Ectodermal cell (in vitro differentiated cells): Measurements from ENCODE around the gene ID1.
A peak's percentile ranks its signal among the peaks of the same experiment; 100 is the strongest.
"Not testable (repeated sequence)": the region's sequence is repeated elsewhere in the genome, so short reads cannot be mapped to it uniquely, and the experiment has no call there.

Source experiments
- H3K27ac ChIP-seq: 2 replicates; pipeline ENCODE4 v1.7.0; 2013; ENCODE audit warnings: mild to moderate bottlenecking, low read depth, low read length; ENCODE audit not compliant: insufficient read depth, poor library complexity, severe bottlenecking
- H3K27me3 ChIP-seq: 2 replicates; pipeline ENCODE4 v1.7.0; 2013; ENCODE audit warnings: mild to moderate bottlenecking, low read length; ENCODE audit not compliant: insufficient read depth, control insufficient read depth, poor library complexity, severe bottlenecking
- H3K36me3 ChIP-seq: one replicate; pipeline ENCODE4 v1.7.0; 2013; ENCODE audit warnings: low read length; ENCODE audit not compliant: control insufficient read depth, insufficient read depth
- H3K4me1 ChIP-seq: one replicate; pipeline ENCODE4 v1.7.0; 2013; ENCODE audit warnings: low read length; ENCODE audit not compliant: control insufficient read depth, insufficient read depth
- H3K4me3 ChIP-seq: 2 replicates; pipeline ENCODE4 v1.7.0; 2013; ENCODE audit warnings: low read depth, low read length, control low read depth; ENCODE audit not compliant: insufficient read depth
- H3K9me3 ChIP-seq: 2 replicates; pipeline ENCODE4 v1.7.0; 2013; ENCODE audit warnings: mild to moderate bottlenecking, low read length, moderate library complexity; ENCODE audit not compliant: control insufficient read depth
- whole genome bisulfite sequencing, 2 experiments: methylation state at CpG; one replicate each; pipeline ENCODE4 v1.1.7; 2013; ENCODE audit warnings: missing lambda C conversion rate in 2 of 2; 5-methylcytosine and 5-hydroxymethylcytosine counted together

Gene ID1

GRCh38 chr20:31587545-31588389, 17.3 kb upstream of the ID1 start:
- peaks cover 26% of the 10 kb centered on the region for H3K27me3 ChIP-seq
- no peak overlapping the region for H3K27ac ChIP-seq
- 33 to 37% methylated on average over 76 of the region's 76 CpGs for WGBS, 2 experiments
- H3K4me1 ChIP-seq, result peaks cover 11% of the 10 kb centered on the region
- no peaks in the 10 kb centered on the region for H3K9me3 ChIP-seq
- peak overlapping the region; percentile 33 for H3K4me3 ChIP-seq
- no peaks in the 10 kb centered on the region for H3K36me3 ChIP-seq

DNA sequence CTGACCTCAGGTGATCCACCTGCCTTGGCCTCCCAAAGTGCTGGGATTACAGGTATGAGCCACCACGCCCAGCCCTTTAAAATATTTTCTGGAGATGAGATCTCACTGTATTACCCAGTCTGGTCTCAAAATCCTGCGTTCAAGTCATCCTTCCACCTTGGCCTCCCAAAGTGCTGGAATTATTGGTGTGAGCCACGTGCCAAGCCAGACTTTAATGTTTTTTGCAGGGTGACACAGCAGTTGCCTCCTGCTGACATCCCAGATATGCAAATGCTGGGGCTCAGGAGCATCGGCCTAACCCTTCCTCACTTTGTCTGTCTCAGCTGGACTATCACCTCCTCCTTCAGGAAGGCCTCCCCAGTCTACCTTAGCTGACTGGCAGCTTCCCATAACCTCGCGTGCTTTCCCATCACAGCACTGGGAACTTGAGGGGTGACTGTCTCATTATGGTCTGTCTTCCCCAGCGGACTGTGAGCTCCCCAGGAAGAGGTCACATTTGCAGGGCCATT, 14.3 kb upstream of the ID1 start:
- Histone ChIP-seq H3K4me3 (no peak overlapping the region), H3K27me3 (peaks cover 26% of the 10 kb centered on the region), H3K27ac (no peak overlapping the region), H3K36me3 (no peaks in the 10 kb centered on the region), H3K9me3 (no peaks in the 10 kb centered on the region), H3K4me1 (peaks cover 15% of the 10 kb centered on the region)
- WGBS, 2 experiments, result 42 to 46% methylated on average over 7 of the region's 7 CpGs

- Histone ChIP-seq H3K36me3 (no peaks in the 10 kb centered on the region), H3K27me3 (peaks cover 3% of the 10 kb centered on the region), H3K9me3 (no peaks in the 10 kb centered on the region), H3K4me1 (peaks cover 13% of the 10 kb centered on the region), H3K27ac (no peak overlapping the region), H3K4me3 (no peak overlapping the region)
- WGBS, 2 experiments, result 93 to 94% methylated on average over 11 of the region's 11 CpGs
Measured at GRCh38 chr20:31593221-31594001, 11.7 kb upstream of the ID1 start.

DNA sequence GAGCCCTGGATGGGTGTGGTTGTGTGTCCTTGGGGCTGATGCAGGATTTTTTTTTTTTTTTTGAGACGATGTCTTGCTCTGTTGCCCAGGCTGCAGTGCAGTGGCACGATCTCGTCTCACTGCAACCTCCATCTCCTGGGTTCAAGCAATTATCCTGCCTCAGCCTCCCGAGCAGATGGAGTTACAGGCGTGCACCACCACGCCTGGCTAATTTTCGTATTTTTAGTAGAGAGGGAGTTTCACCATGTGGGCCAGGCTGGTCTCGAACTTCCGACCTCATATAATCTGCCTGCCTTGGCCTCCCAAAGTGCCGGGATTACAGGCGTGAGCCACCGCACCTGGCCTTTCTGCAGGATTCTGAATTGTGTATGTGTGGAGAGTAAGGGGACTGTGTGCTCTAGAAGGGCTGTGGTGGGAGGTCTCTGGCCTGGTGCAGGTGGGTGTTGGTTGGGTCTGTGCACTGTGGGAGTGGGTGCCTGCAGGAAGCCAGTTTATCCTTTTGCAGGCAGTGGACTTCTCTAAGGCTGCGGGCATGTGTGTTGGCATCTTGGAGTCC, 11.0 kb upstream of the ID1 start:
- WGBS, 2 experiments, result 92 to 94% methylated on average over 13 of the region's 13 CpGs
- Histone ChIP-seq H3K9me3 (no peaks in the 10 kb centered on the region), H3K4me1 (peaks cover 13% of the 10 kb centered on the region), H3K27me3 (no peaks in the 10 kb centered on the region), H3K36me3 (no peaks in the 10 kb centered on the region), H3K4me3 (no peak overlapping the region), H3K27ac (no peak overlapping the region)

DNA sequence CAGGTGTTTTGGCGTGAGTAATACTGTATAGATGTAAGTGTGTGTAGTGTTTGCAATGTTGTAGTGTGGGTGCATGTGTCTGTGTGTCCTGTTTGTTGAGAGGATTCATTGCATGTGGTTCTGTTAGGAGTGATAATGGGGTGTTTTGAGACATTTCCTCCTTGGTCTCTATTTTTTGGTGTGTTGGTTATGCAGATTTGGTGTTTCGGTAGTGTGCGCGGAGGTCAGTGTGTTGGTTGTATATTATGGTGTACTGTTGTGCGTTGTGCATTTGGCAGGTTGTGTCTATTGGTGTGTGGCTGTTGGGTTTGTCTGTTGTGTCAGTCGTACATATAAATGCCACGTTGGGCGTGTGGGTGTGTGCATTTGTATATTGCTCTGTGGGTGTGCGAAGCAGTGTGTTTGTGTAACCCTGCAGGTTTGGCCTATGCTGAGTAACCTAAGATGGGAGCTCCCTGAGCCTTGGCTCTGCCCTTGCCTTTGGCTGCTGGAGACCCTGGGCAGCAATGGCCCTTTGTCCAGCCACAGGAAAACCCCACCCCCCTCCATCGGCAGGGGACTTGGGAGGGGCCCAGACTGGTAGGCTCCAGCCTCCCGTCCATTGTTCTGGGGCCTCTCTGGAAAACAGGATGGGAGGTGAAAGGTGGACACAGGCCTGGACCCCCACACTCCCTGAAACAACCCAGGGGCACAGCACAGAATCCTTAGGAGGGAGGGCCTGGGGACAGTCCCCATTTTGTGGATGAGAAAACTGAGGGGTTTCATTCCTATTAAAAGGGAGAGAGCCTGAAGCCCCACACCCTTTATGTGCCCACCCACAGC, 10.3 kb upstream of the ID1 start:
- H3K27me3 ChIP-seq, result no peaks in the 10 kb centered on the region
- H3K27ac ChIP-seq, result no peak overlapping the region
- no peaks in the 10 kb centered on the region for H3K36me3 ChIP-seq
- WGBS, 2 experiments, result 67 to 71% methylated on average over 11 of the region's 11 CpGs
- H3K4me3 ChIP-seq, result no peak overlapping the region
- H3K9me3 ChIP-seq, result no peaks in the 10 kb centered on the region
- H3K4me1 ChIP-seq, result peaks cover 13% of the 10 kb centered on the region

- 53 to 61% methylated on average over 3 of the region's 3 CpGs for WGBS, 2 experiments
- peak overlapping the region; percentile 67 for H3K27ac ChIP-seq
- no peaks in the 10 kb centered on the region for H3K9me3 ChIP-seq
- H3K4me3 ChIP-seq, result no peak overlapping the region
- H3K4me1 ChIP-seq, result peaks cover 13% of the 10 kb centered on the region
- no peaks in the 10 kb centered on the region for H3K36me3 ChIP-seq
- no peaks in the 10 kb centered on the region for H3K27me3 ChIP-seq
Measured at GRCh38 chr20:31595380-31595653, 9.8 kb upstream of the ID1 start.

GRCh38 chr20:31595654-31596411, 9.3 kb upstream of the ID1 start:
- peaks cover 13% of the 10 kb centered on the region for H3K4me1 ChIP-seq
- no peaks in the 10 kb centered on the region for H3K27me3 ChIP-seq
- H3K4me3 ChIP-seq, result no peak overlapping the region
- H3K9me3 ChIP-seq, result no peaks in the 10 kb centered on the region
- WGBS, 2 experiments, result 46 to 47% methylated on average over 15 of the region's 15 CpGs
- H3K36me3 ChIP-seq, result no peaks in the 10 kb centered on the region
- H3K27ac ChIP-seq, result peak overlapping the region; percentile 67

DNA sequence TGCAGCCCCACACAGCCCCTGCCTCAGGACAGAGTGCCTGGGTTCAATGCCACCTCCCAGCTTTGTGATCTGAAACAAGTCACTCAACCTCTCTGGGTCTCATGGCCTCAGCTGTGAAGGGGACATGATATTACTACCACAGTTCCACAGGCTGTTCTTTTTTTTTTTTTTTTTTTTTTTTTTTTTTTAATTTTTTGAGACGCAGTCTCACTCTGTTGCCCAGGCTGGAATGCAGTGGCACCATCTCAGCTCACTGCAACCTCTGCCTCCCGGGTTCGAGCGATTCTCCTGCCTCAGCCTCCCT, 8.7 kb upstream of the ID1 start:
- not testable (repeated sequence) for H3K9me3 ChIP-seq, H3K36me3 ChIP-seq, H3K27me3 ChIP-seq, H3K4me3 ChIP-seq
- 82 to 86% methylated on average over 4 of the region's 4 CpGs for WGBS, 2 experiments
- Histone ChIP-seq H3K27ac (peak overlapping the region; percentile 67), H3K4me1 (peaks cover 13% of the 10 kb centered on the region)

DNA sequence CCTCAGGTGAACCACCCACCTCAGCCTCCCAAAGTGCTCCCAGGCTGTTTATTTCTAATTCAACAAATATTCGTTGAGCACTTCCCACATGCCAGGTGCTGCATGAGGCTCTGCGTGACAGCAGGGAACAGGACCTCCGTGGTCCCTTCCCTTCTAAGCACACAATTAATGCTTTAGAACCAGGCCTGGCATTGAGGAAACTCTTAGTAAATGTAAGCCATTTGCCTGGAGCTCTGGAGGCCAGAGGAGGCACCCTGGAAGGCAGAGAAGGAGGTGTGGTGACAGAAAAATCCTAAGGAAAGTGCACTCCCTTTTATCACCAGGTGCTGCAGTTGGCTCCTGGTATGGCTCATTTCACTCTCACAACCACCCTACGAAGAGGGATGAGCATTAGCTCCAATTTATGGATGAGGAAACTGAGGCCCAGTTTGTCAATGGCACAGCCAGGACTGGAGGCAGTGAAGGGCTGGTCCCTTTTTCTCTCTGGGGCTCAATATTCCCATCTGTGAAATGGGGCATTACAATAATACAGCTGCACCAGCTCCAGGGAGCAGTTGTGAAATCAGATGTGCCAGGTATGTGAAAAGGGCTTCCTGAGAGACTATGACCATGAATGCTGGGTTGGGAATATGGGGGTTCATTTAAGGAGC, 8.1 kb upstream of the ID1 start:
- Histone ChIP-seq H3K27me3 (no peaks in the 10 kb centered on the region), H3K27ac (no peak overlapping the region), H3K9me3 (no peaks in the 10 kb centered on the region), H3K36me3 (no peaks in the 10 kb centered on the region), H3K4me3 (no peak overlapping the region), H3K4me1 (peaks cover 13% of the 10 kb centered on the region)
- 53 to 59% methylated on average over 4 of the region's 4 CpGs for WGBS, 2 experiments
